ENCODE measurements around the gene TUSC2.

Gene TUSC2

GRCh38 chr3:50354850-50355249 lies 26.8 kb upstream of the TUSC2 start (continued):
- TF ChIP-seq, protein P1, sequence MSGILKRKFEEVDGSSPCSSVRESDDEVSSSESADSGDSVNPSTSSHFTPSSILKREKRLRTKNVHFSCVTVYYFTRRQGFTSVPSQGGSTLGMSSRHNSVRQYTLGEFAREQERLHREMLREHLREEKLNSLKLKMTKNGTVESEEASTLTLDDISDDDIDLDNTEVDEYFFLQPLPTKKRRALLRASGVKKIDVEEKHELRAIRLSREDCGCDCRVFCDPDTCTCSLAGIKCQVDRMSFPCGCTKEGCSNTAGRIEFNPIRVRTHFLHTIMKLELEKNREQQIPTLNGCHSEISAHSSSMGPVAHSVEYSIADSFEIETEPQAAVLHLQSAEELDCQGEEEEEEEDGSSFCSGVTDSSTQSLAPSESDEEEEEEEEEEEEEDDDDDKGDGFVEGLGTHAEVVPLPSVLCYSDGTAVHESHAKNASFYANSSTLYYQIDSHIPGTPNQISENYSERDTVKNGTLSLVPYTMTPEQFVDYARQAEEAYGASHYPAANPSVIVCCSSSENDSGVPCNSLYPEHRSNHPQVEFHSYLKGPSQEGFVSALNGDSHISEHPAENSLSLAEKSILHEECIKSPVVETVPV (CRISPR knock-in tag; IDR thresholded peaks at IDR 0.05): no peak
- TF ChIP-seq, protein P2, sequence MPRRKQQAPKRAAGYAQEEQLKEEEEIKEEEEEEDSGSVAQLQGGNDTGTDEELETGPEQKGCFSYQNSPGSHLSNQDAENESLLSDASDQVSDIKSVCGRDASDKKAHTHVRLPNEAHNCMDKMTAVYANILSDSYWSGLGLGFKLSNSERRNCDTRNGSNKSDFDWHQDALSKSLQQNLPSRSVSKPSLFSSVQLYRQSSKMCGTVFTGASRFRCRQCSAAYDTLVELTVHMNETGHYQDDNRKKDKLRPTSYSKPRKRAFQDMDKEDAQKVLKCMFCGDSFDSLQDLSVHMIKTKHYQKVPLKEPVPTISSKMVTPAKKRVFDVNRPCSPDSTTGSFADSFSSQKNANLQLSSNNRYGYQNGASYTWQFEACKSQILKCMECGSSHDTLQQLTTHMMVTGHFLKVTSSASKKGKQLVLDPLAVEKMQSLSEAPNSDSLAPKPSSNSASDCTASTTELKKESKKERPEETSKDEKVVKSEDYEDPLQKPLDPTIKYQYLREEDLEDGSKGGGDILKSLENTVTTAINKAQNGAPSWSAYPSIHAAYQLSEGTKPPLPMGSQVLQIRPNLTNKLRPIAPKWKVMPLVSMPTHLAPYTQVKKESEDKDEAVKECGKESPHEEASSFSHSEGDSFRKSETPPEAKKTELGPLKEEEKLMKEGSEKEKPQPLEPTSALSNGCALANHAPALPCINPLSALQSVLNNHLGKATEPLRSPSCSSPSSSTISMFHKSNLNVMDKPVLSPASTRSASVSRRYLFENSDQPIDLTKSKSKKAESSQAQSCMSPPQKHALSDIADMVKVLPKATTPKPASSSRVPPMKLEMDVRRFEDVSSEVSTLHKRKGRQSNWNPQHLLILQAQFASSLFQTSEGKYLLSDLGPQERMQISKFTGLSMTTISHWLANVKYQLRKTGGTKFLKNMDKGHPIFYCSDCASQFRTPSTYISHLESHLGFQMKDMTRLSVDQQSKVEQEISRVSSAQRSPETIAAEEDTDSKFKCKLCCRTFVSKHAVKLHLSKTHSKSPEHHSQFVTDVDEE (CRISPR knock-in tag; IDR thresholded peaks at IDR 0.05): no peak
- TF ChIP-seq ZFP30 (CRISPR knock-in tag; IDR thresholded peaks at IDR 0.05): no peak
- TF ChIP-seq ZNF8 (CRISPR knock-in tag; IDR thresholded peaks at IDR 0.05): no peak
- no peak for TF ChIP-seq RARB (CRISPR knock-in tag; IDR thresholded peaks at IDR 0.05)

GRCh38 chr3:50354186-50354764 lies 26.3 kb upstream of the TUSC2 start:
- no peak for TF ChIP-seq PPARA (CRISPR knock-in tag; IDR thresholded peaks at IDR 0.05; ENCODE audit: borderline replicate concordance)
- TF ChIP-seq ZNF8 (CRISPR knock-in tag; IDR thresholded peaks at IDR 0.05): no peak
- no peak for TF ChIP-seq BACH2 (CRISPR knock-in tag; IDR thresholded peaks at IDR 0.05; ENCODE audit: borderline replicate concordance)
- no peak for TF ChIP-seq ZFP3 (CRISPR knock-in tag; IDR thresholded peaks at IDR 0.05)
- TF ChIP-seq ESRRG (CRISPR knock-in tag; IDR thresholded peaks at IDR 0.05): no peak
- no peak for TF ChIP-seq ZC3H10 (CRISPR knock-in tag; IDR thresholded peaks at IDR 0.05)
- TF ChIP-seq SNAI2 (CRISPR knock-in tag; IDR thresholded peaks at IDR 0.05): no peak
- no peak for TF ChIP-seq ZNF565 (CRISPR knock-in tag; conservative IDR thresholded peaks at IDR 0.05; ENCODE audit: low read depth)
- TF ChIP-seq CREB5 (CRISPR knock-in tag; IDR thresholded peaks at IDR 0.05; ENCODE audit: low read depth): no peak
- TF ChIP-seq, protein P3, sequence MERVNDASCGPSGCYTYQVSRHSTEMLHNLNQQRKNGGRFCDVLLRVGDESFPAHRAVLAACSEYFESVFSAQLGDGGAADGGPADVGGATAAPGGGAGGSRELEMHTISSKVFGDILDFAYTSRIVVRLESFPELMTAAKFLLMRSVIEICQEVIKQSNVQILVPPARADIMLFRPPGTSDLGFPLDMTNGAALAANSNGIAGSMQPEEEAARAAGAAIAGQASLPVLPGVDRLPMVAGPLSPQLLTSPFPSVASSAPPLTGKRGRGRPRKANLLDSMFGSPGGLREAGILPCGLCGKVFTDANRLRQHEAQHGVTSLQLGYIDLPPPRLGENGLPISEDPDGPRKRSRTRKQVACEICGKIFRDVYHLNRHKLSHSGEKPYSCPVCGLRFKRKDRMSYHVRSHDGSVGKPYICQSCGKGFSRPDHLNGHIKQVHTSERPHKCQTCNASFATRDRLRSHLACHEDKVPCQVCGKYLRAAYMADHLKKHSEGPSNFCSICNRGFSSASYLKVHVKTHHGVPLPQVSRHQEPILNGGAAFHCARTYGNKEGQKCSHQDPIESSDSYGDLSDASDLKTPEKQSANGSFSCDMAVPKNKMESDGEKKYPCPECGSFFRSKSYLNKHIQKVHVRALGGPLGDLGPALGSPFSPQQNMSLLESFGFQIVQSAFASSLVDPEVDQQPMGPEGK (CRISPR knock-in tag; IDR thresholded peaks at IDR 0.05; ENCODE audit: borderline replicate concordance): no peak
- TF ChIP-seq, protein P2 (CRISPR knock-in tag; IDR thresholded peaks at IDR 0.05): no peak
- TF ChIP-seq, protein P1 (CRISPR knock-in tag; IDR thresholded peaks at IDR 0.05): no peak
- TF ChIP-seq ISL1 (CRISPR knock-in tag; IDR thresholded peaks at IDR 0.05): no peak
- TF ChIP-seq OSR1 (CRISPR knock-in tag; IDR thresholded peaks at IDR 0.05): no peak
- ATAC-seq: no peak

All from SK-N-SH treated with all-trans-retinoic acid at 6 μM for 48 hours (cell line).